Measurements from ENCODE around the gene QDPR. TPM values are rescaled to one million over a fixed set of nuclear protein-coding genes. Genes with fewer than 3 reads are reported as not detected.
"Not testable (repeated sequence)": the region's sequence is repeated elsewhere in the genome, so short reads cannot be mapped to it uniquely, and the experiment has no call there.

QDPR gene
- total and polyA plus RNA-seq, 4 experiments from 2014 or later, result 21.8 to 46.0 (median 29.9) TPM

GRCh38 chr4:17463606-17464005 is 48.3 kb downstream of the QDPR start:
- no peak overlapping the region for H3K4me3 ChIP-seq (ENCODE audit: low read length in 2 of 2)
- no peaks in the 10 kb centered on the region for H3K9me3 Mint-ChIP-seq
- H3K4me1 Mint-ChIP-seq, result peaks cover 0 to 1% (median 0%) of the 10 kb centered on the region in 4 donors
- peaks cover 2 to 8% of the 10 kb centered on the region in 2 donors for H3K36me3 Mint-ChIP-seq
- no peaks in the 10 kb centered on the region for H3K27me3 Mint-ChIP-seq
- no peaks in the 10 kb centered on the region for H3K9me3 ChIP-seq (ENCODE audit: control insufficient read depth in 1 of 2, low read length in 2 of 2)
- H3K4me1 ChIP-seq (ENCODE audit: insufficient read depth, low read length), result no peaks in the 10 kb centered on the region
- no peak overlapping the region for H3K27ac ChIP-seq (ENCODE audit: low read depth, low read length)
- ChIA-PET POLR2A (ENCODE audit: partially characterized antibody) (no interaction called here), CTCF (ENCODE audit: partially characterized antibody) (interaction anchor here (1.5 to 2.5 kb wide), 4 partner anchors 8 to 15 kb away, joined by 5 to 13 read pairs (median 8); no protein-coding TSS in a partner anchor)
- no peak overlapping the region for H3K4me3 Mint-ChIP-seq
- intact Hi-C loops (cut with micrococcal nuclease), result no loop called here
- no peak for DNase-seq
- H3K27ac Mint-ChIP-seq, result no peak overlapping the region
- no peaks in the 10 kb centered on the region for H3K27me3 ChIP-seq (ENCODE audit: insufficient read depth, low read length)
- H3K36me3 ChIP-seq (ENCODE audit: insufficient read depth, low read length), result no peaks in the 10 kb centered on the region

DNA sequence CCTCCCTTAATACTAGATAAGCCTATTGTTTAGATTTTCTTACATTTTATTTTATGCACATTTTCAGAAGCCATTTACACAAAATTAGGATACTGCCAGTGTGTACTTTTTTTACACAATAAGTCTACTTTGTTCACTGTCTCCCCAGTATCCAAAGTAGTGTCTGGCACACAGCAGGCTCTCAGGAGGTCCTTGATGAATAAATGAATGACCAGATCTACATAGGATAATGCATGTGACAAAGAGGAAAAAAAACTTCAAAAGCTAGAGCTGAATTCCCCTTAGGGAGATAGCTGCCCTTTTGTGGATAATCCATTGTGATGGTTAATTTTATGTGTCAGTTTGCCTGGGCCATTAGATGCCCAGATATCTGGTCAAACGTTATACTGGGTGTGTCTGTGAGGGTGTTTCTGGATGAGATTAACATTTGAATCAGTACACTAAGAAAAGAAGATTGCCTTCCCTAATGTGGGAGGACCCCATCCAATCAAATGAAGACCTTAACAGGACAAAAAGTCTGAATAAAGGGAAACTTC is 61.6 kb downstream of the QDPR start:
- Histone ChIP-seq H3K9me3 (ENCODE audit: control insufficient read depth in 1 of 2, low read length in 2 of 2) (no peaks in the 10 kb centered on the region), H3K36me3 (ENCODE audit: insufficient read depth, low read length) (no peaks in the 10 kb centered on the region), H3K27me3 (ENCODE audit: insufficient read depth, low read length) (no peaks in the 10 kb centered on the region), H3K4me3 (ENCODE audit: low read length in 2 of 2) (no peak overlapping the region), H3K27ac (ENCODE audit: low read depth, low read length) (no peak overlapping the region), H3K4me1 (ENCODE audit: insufficient read depth, low read length) (no peaks in the 10 kb centered on the region)
- no peak for DNase-seq
- Mint-ChIP-seq H3K4me1 (peaks cover 0 to 2% (median under 1%) of the 10 kb centered on the region in 4 donors), H3K4me3 (no peak overlapping the region), H3K36me3 (peaks cover 1 to 2% of the 10 kb centered on the region in 2 donors), H3K9me3 (peaks cover 0 to 3% (median 0%) of the 10 kb centered on the region in 8 donors), H3K27ac (no peak overlapping the region), H3K27me3 (peaks cover 0 to 2% of the 10 kb centered on the region in 2 donors)
- POLR2A ChIA-PET (ENCODE audit: partially characterized antibody), result no interaction called here
- CTCF ChIA-PET (ENCODE audit: partially characterized antibody), result interaction anchor here (1.6 to 2.0 kb wide), 5 partner anchors 12 to 1159 kb away, joined by 3 to 5 read pairs (median 5); no protein-coding TSS in a partner anchor
- intact Hi-C loops (cut with micrococcal nuclease), result no loop called here

GRCh38 chr4:17448689-17449088 is 63.2 kb downstream of the QDPR start:
- no peaks in the 10 kb centered on the region for H3K9me3 ChIP-seq (ENCODE audit: control insufficient read depth in 1 of 2, low read length in 2 of 2)
- H3K4me3 Mint-ChIP-seq, result no peak overlapping the region
- H3K27ac Mint-ChIP-seq, result peak overlapping the region in 1 of 7 donors; percentile 30
- peaks cover 0 to 2% of the 10 kb centered on the region in 2 donors for H3K27me3 Mint-ChIP-seq
- no peak overlapping the region for H3K27ac ChIP-seq (ENCODE audit: low read depth, low read length)
- no peaks in the 10 kb centered on the region for H3K4me1 ChIP-seq (ENCODE audit: insufficient read depth, low read length)
- CTCF ChIA-PET (ENCODE audit: partially characterized antibody), result interaction anchor here (0.8 to 3.3 kb wide), 17 partner anchors 9 to 1429 kb away, joined by 3 to 21 read pairs (median 5); no protein-coding TSS in a partner anchor
- H3K36me3 ChIP-seq (ENCODE audit: insufficient read depth, low read length), result no peaks in the 10 kb centered on the region
- no peak overlapping the region for H3K4me3 ChIP-seq (ENCODE audit: low read length in 2 of 2)
- peaks cover 0 to 4% (median 0%) of the 10 kb centered on the region in 8 donors for H3K9me3 Mint-ChIP-seq
- H3K27me3 ChIP-seq (ENCODE audit: insufficient read depth, low read length), result no peaks in the 10 kb centered on the region
- POLR2A ChIA-PET (ENCODE audit: partially characterized antibody), result no interaction called here
- intact Hi-C loops (cut with micrococcal nuclease), result no loop called here
- H3K4me1 Mint-ChIP-seq, result peaks cover 0 to 2% (median under 1%) of the 10 kb centered on the region in 4 donors
- no peaks in the 10 kb centered on the region for H3K36me3 Mint-ChIP-seq
- no peak for DNase-seq

GRCh38 chr4:17447675-17448298 is 64.1 kb downstream of the QDPR start:
- peaks cover 0 to 8% (median 1%) of the 10 kb centered on the region in 8 donors for H3K9me3 Mint-ChIP-seq
- no peak overlapping the region for H3K27ac Mint-ChIP-seq
- peak; percentile 43 to 62 (median 55) for DNase-seq
- intact Hi-C loops (cut with micrococcal nuclease), result loop anchor here (1.0 kb wide), 4 partner anchors 100 to 1153 kb away; no protein-coding TSS in a partner anchor
- H3K36me3 ChIP-seq (ENCODE audit: insufficient read depth, low read length), result no peaks in the 10 kb centered on the region
- no peaks in the 10 kb centered on the region for H3K27me3 ChIP-seq (ENCODE audit: insufficient read depth, low read length)
- H3K4me1 ChIP-seq (ENCODE audit: insufficient read depth, low read length), result no peaks in the 10 kb centered on the region
- no peaks in the 10 kb centered on the region for H3K36me3 Mint-ChIP-seq
- H3K27me3 Mint-ChIP-seq, result peaks cover 0 to 2% of the 10 kb centered on the region in 2 donors
- H3K27ac ChIP-seq (ENCODE audit: low read depth, low read length), result no peak overlapping the region
- no peak overlapping the region for H3K4me3 ChIP-seq (ENCODE audit: low read length in 2 of 2)
- ChIA-PET POLR2A (ENCODE audit: partially characterized antibody) (no interaction called here), CTCF (ENCODE audit: partially characterized antibody) (interaction anchor here (0.6 to 3.3 kb wide), 46 partner anchors 8 to 1180 kb away, joined by 3 to 30 read pairs (median 4); no protein-coding TSS in a partner anchor)
- no peak overlapping the region for H3K4me3 Mint-ChIP-seq
- H3K4me1 Mint-ChIP-seq, result peaks cover 0 to 2% (median under 1%) of the 10 kb centered on the region in 4 donors
- H3K9me3 ChIP-seq (ENCODE audit: control insufficient read depth in 1 of 2, low read length in 2 of 2), result no peaks in the 10 kb centered on the region

DNA sequence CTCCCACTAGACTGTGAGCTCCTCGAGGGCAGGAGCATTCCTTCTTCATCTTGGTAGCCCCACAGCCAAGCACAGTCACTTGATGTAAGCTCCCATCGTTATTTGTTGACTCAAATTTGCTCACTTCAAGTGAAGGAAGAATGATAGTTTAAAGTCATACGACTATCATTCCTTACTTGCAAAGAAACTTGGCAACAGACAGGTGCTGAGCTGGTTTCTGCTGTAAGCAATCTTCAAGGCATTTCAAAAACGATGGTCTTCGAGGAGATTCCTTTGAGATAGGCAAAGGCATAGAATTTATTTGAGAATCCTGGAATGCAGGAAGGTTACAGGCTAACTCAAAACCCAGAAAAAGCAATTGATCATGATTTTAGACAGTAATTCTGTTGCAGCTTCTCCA is 64.8 kb downstream of the QDPR start:
- intact Hi-C loops (cut with micrococcal nuclease), result loop anchor here (1.0 kb wide), 4 partner anchors 100 to 1153 kb away; no protein-coding TSS in a partner anchor
- Mint-ChIP-seq H3K36me3 (no peaks in the 10 kb centered on the region), H3K4me1 (peaks cover 0 to 2% (median under 1%) of the 10 kb centered on the region in 4 donors), H3K9me3 (peaks cover 0 to 13% (median under 1%) of the 10 kb centered on the region in 8 donors), H3K4me3 (no peak overlapping the region), H3K27me3 (peaks cover 0 to 2% of the 10 kb centered on the region in 2 donors), H3K27ac (no peak overlapping the region)
- ChIA-PET POLR2A (ENCODE audit: partially characterized antibody) (no interaction called here), CTCF (ENCODE audit: partially characterized antibody) (interaction anchor here (1.0 to 3.3 kb wide), 26 partner anchors 10 to 1179 kb away, joined by 3 to 30 read pairs (median 4); no protein-coding TSS in a partner anchor)
- no peaks in the 10 kb centered on the region for H3K4me1 ChIP-seq (ENCODE audit: insufficient read depth, low read length)
- no peak overlapping the region for H3K4me3 ChIP-seq (ENCODE audit: low read length in 2 of 2)
- no peak for DNase-seq
- H3K27me3 ChIP-seq (ENCODE audit: insufficient read depth, low read length), result no peaks in the 10 kb centered on the region
- no peak overlapping the region for H3K27ac ChIP-seq (ENCODE audit: low read depth, low read length)
- H3K36me3 ChIP-seq (ENCODE audit: insufficient read depth, low read length), result no peaks in the 10 kb centered on the region
- no peaks in the 10 kb centered on the region for H3K9me3 ChIP-seq (ENCODE audit: control insufficient read depth in 1 of 2, low read length in 2 of 2)

- H3K27ac ChIP-seq (ENCODE audit: low read depth, low read length); H3K4me3 ChIP-seq (ENCODE audit: low read length in 2 of 2); H3K4me1 Mint-ChIP-seq; intact Hi-C loops (cut with micrococcal nuclease); H3K27me3 ChIP-seq (ENCODE audit: insufficient read depth, low read length); H3K27me3 Mint-ChIP-seq; DNase-seq; H3K9me3 ChIP-seq (ENCODE audit: control insufficient read depth in 1 of 2, low read length in 2 of 2); H3K4me1 ChIP-seq (ENCODE audit: insufficient read depth, low read length); H3K4me3 Mint-ChIP-seq; H3K36me3 ChIP-seq (ENCODE audit: insufficient read depth, low read length); H3K36me3 Mint-ChIP-seq: not testable (repeated sequence)
- Mint-ChIP-seq H3K27ac (peak overlapping the region in 1 of 7 donors; percentile 47), H3K9me3 (peaks cover 0 to 17% (median 2%) of the 10 kb centered on the region in 8 donors)
- CTCF ChIA-PET (ENCODE audit: partially characterized antibody), result interaction anchor here (0.7 to 1.2 kb wide), 2 partner anchors 12 to 1411 kb away, joined by 3 to 4 read pairs; no protein-coding TSS in a partner anchor
- POLR2A ChIA-PET (ENCODE audit: partially characterized antibody), result interaction anchor here (0.6 kb wide), 1 partner anchor 231 kb away, joined by 3 read pairs; no protein-coding TSS in a partner anchor
Measured at GRCh38 chr4:17442477-17442876, 69.4 kb downstream of the QDPR start.

- intact Hi-C loops (cut with micrococcal nuclease), result no loop called here
- H3K36me3 ChIP-seq (ENCODE audit: insufficient read depth, low read length), result no peaks in the 10 kb centered on the region
- Mint-ChIP-seq H3K4me1 (no peaks in the 10 kb centered on the region), H3K9me3 (peaks cover 0 to 9% (median 2%) of the 10 kb centered on the region in 8 donors), H3K27me3 (peaks cover 0 to 3% of the 10 kb centered on the region in 2 donors), H3K27ac (no peak overlapping the region), H3K36me3 (no peaks in the 10 kb centered on the region), H3K4me3 (no peak overlapping the region)
- H3K27ac ChIP-seq (ENCODE audit: low read depth, low read length), result no peak overlapping the region
- ChIA-PET POLR2A (ENCODE audit: partially characterized antibody) (no interaction called here), CTCF (ENCODE audit: partially characterized antibody) (interaction anchor here (0.6 kb wide), 1 partner anchor 11 kb away, joined by 3 read pairs; no protein-coding TSS in a partner anchor)
- no peak overlapping the region for H3K4me3 ChIP-seq (ENCODE audit: low read length in 2 of 2)
- no peak for DNase-seq
- H3K9me3 ChIP-seq (ENCODE audit: control insufficient read depth in 1 of 2, low read length in 2 of 2), result no peaks in the 10 kb centered on the region
- no peaks in the 10 kb centered on the region for H3K4me1 ChIP-seq (ENCODE audit: insufficient read depth, low read length)
- H3K27me3 ChIP-seq (ENCODE audit: insufficient read depth, low read length), result no peaks in the 10 kb centered on the region
Measured at GRCh38 chr4:17437396-17437795, 74.5 kb downstream of the QDPR start.
